ENCODE measurements around the gene TMCC2.

The TMCC2 gene

GRCh38 chr1:205303247-205303888, 75.6 kb downstream of the TMCC2 start:
- DNase-seq (ENCODE audit: low read depth), result no peak

GRCh38 chr1:205304046-205304694, 76.4 kb downstream of the TMCC2 start:
- DNase-seq (ENCODE audit: low read depth), result no peak

- no peak for DNase-seq (ENCODE audit: low read depth)
These were observed 76.9 kb downstream of the TMCC2 start for GRCh38 chr1:205304695-205305070.

- DNase-seq (ENCODE audit: low read depth), result no peak
These were observed 79.3 kb downstream of the TMCC2 start for GRCh38 chr1:205306929-205307566.

- DNase-seq (ENCODE audit: low read depth), result no peak
These were observed 82.0 kb downstream of the TMCC2 start for GRCh38 chr1:205309741-205310140.

- DNase-seq (ENCODE audit: low read depth), result no peak
These were observed 83.4 kb downstream of the TMCC2 start for GRCh38 chr1:205310976-205311704.

GRCh38 chr1:205312866-205313562, 85.3 kb downstream of the TMCC2 start:
- DNase-seq (ENCODE audit: low read depth), result no peak

GRCh38 chr1:205313563-205314308, 86.0 kb downstream of the TMCC2 start:
- no peak for DNase-seq (ENCODE audit: low read depth)

GRCh38 chr1:205315008-205315618, 87.4 kb downstream of the TMCC2 start:
- DNase-seq (ENCODE audit: low read depth), result no peak

- DNase-seq (ENCODE audit: low read depth), result no peak
These were observed 88.4 kb downstream of the TMCC2 start for GRCh38 chr1:205316161-205316566.

- no peak for DNase-seq (ENCODE audit: low read depth)
These were observed 89.7 kb downstream of the TMCC2 start for GRCh38 chr1:205317311-205317917.

- DNase-seq (ENCODE audit: low read depth), result no peak
These were observed 90.7 kb downstream of the TMCC2 start for GRCh38 chr1:205318231-205318991.

GRCh38 chr1:205319081-205320018, 91.6 kb downstream of the TMCC2 start:
- no peak for DNase-seq (ENCODE audit: low read depth)

- no peak for DNase-seq (ENCODE audit: low read depth)
These were observed 93.6 kb downstream of the TMCC2 start, which contains the start of gene NUAK2 for GRCh38 chr1:205321162-205321958. Gene NUAK2, minus strand, starts transcription at chr1:205321745. Its CDS starts 117 bp downstream, at chr1:205321628.

GRCh38 chr1:205321959-205322283, 94.2 kb downstream of the TMCC2 start:
- no peak for DNase-seq (ENCODE audit: low read depth)
